Kidney (tissue), 14 donors: ENCODE data around the gene ARL4A. TPM values are rescaled to one million over a fixed set of nuclear protein-coding genes. Genes with fewer than 3 reads are reported as not detected.

Source experiments
- DNase-seq, 5 donors: peaks; one replicate each; pipeline ENCODE4 v3.0.0-alpha.2; 2013 to 2020
- FAIRE-seq: peaks from 2 replicates; lab custom pipeline; 2012; peaks lifted over from hg19 to GRCh38; lab: Jason Lieb, UNC
- H3K27ac ChIP-seq, 2 donors: one replicate each; pipeline ENCODE4 v1.7.0; 2013; ENCODE audit warnings: low read depth in 2 of 2, low read length in 2 of 2, inconsistent platforms in 1 of 2
- H3K27me3 ChIP-seq: one replicate; pipeline ENCODE4 v1.7.1; 2013; ENCODE audit warnings: low read length, inconsistent platforms; ENCODE audit not compliant: control insufficient read depth, insufficient read depth
- H3K36me3 ChIP-seq, 3 donors: one replicate each; pipeline versions ENCODE4 v1.7.0 to v1.7.1; 2013; ENCODE audit warnings: low read length in 3 of 3, control low read depth in 1 of 3, inconsistent platforms in 1 of 3; ENCODE audit not compliant: insufficient read depth in 3 of 3, control insufficient read depth in 2 of 3
- H3K4me1 ChIP-seq, 3 donors: one replicate each; pipeline versions ENCODE4 v1.7.0 to v1.7.1; 2013; ENCODE audit warnings: low read length in 3 of 3, inconsistent platforms in 1 of 3, low read depth in 1 of 3; ENCODE audit not compliant: control insufficient read depth in 2 of 3, insufficient read depth in 2 of 3
- H3K4me3 ChIP-seq, 3 donors: one replicate each; pipeline versions ENCODE4 v1.7.0 to v1.8.1; 2013; ENCODE audit warnings: low read length in 3 of 3, control low read depth in 1 of 3, inconsistent platforms in 1 of 3
- H3K9ac ChIP-seq, 3 donors: one replicate each; pipeline versions ENCODE4 v1.7.0 to v1.7.1; 2013; ENCODE audit warnings: low read length in 3 of 3, control low read depth in 1 of 3, inconsistent platforms in 1 of 3
- H3K9me3 ChIP-seq, 3 donors: one replicate each; pipeline versions ENCODE4 v1.7.0 to v1.7.1; 2013; ENCODE audit warnings: low read length in 3 of 3, control low read depth in 1 of 3, inconsistent platforms in 1 of 3; ENCODE audit not compliant: control insufficient read depth in 2 of 3, insufficient read depth in 1 of 3
- CTCF ChIP-seq: IDR thresholded peaks from 3 replicates; pipeline ENCODE4 v1.5.1; 2012; ENCODE audit warnings: mild to moderate bottlenecking, moderate library complexity, borderline replicate concordance; ENCODE audit not compliant: insufficient read depth; ENCODE audit errors: extremely low read depth
- intact Hi-C: fragments of 100-400 bp; cut with DNase I; formaldehyde crosslinking; loops from one replicate; pipeline ENCODE4 v1.11.1; 2022
- polyA plus RNA-seq: library from polyadenylated mRNA; stranded (reverse); fragments of 350-450 nt; fragmentation: Illumina TruSeq; extraction: RNeasy Lipid Tissue Mini Kit (QIAGEN cat#74804); gene quantifications from one replicate; pipeline ENCODE4 v1.2.3, GENCODE V29; 2014; ENCODE audit warnings: low read depth, low replicate concordance; ENCODE audit not compliant: insufficient read depth
- total RNA-seq: library from RNA; stranded (reverse); fragmentation: NEBNext Ultra II Directional; extraction: Animal tissue kit (Norgen Biotek cat#: 25700); gene quantifications from one replicate; pipeline ENCODE4 v1.2.1, GENCODE V29; 2021
- donor health status: control.
- donor health status: control.
- donor health status: control.
- donor health status: control.
- donor health status: control.
- donor health status: DM: yes; HTN: yes; CAD: no.
- donor health status: Normal renal cell carcinoma (clear cell type).

Gene ARL4A
- total and polyA plus RNA-seq, 2 donors from 2014 or later = 11.8 to 21.6 TPM

GRCh38 chr7:12638851-12639456 lies 48.5 kb upstream of the ARL4A start:
- peaks cover 0 to 2% (median 0%) of the 10 kb centered on the region in 3 donors for H3K4me1 ChIP-seq
- H3K4me3 ChIP-seq = no peak overlapping the region
- intact Hi-C loops = no loop called here
- H3K36me3 ChIP-seq = peaks cover 0 to 11% (median 6%) of the 10 kb centered on the region in 3 donors
- no peak overlapping the region for H3K9ac ChIP-seq
- H3K9me3 ChIP-seq = no peaks in the 10 kb centered on the region
- peak; percentile 46 for TF ChIP-seq CTCF
- H3K27me3 ChIP-seq = no peaks in the 10 kb centered on the region
- no peak overlapping the region for H3K27ac ChIP-seq
- DNase-seq (peak in 2 of 5 donors; percentile 43 to 64), FAIRE-seq (peak; percentile 95)

- DNase-seq (no peak), FAIRE-seq (no peak)
- Histone ChIP-seq H3K4me3 (no peak overlapping the region), H3K27ac (no peak overlapping the region), H3K4me1 (peaks cover 0 to 2% (median 0%) of the 10 kb centered on the region in 3 donors), H3K9ac (no peak overlapping the region), H3K9me3 (no peaks in the 10 kb centered on the region), H3K27me3 (no peaks in the 10 kb centered on the region), H3K36me3 (peaks cover 0 to 11% (median 6%) of the 10 kb centered on the region in 3 donors)
- intact Hi-C loops = loop anchor here (10.0 kb wide), 1 partner anchor 614 kb away; no protein-coding TSS in a partner anchor
- no peak for TF ChIP-seq CTCF
These were observed 46.9 kb upstream of the ARL4A start for GRCh38 chr7:12640299-12641096.

GRCh38 chr7:12641196-12641595 lies 46.2 kb upstream of the ARL4A start:
- no peak for TF ChIP-seq CTCF
- H3K9me3 ChIP-seq = no peaks in the 10 kb centered on the region
- intact Hi-C loops = loop anchor here (10.0 kb wide), 1 partner anchor 614 kb away; no protein-coding TSS in a partner anchor
- no peak for FAIRE-seq
- H3K4me1 ChIP-seq = peaks cover 0 to 2% (median 0%) of the 10 kb centered on the region in 3 donors
- H3K9ac ChIP-seq = no peak overlapping the region
- no peak overlapping the region for H3K4me3 ChIP-seq
- H3K27ac ChIP-seq = no peak overlapping the region
- no peak for DNase-seq
- H3K27me3 ChIP-seq = no peaks in the 10 kb centered on the region
- peaks cover 0 to 6% (median 6%) of the 10 kb centered on the region in 3 donors for H3K36me3 ChIP-seq
